ENCODE measurements around the gene PMEL. TPM values are rescaled to one million over a fixed set of nuclear protein-coding genes. Genes with fewer than 3 reads are reported as not detected.
A peak's percentile ranks its signal among the peaks of the same experiment; 100 is the strongest.

The PMEL gene
- total and polyA plus RNA-seq, 9 of the 15 experiments (the other 6 are each of a cell fraction or from before 2014, with no cell fraction given), result 0.36 to 2.0 (median 0.98) TPM

GRCh38 chr12:55927588-55928502 is 38.0 kb downstream of the PMEL start, which contains the start of gene PYM1 (continued):
- TF ChIP-seq ZNF696 (CRISPR knock-in tag; conservative IDR thresholded peaks at IDR 0.05) (no peak), NBN (IDR thresholded peaks at IDR 0.05; ENCODE audit: low read depth) (0 out of 2 replicates have a peak, but pooled peaks have one; percentile 26), SAFB2 (IDR thresholded peaks at IDR 0.05; ENCODE audit: borderline replicate concordance, low read depth, low read length, severe bottlenecking) (no peak), CHD4 (IDR thresholded peaks at IDR 0.05; ENCODE audit: insufficient read depth, insufficient replicate concordance, low read depth, low read length, poor library complexity, severe bottlenecking) (no peak), ESRRB (CRISPR knock-in tag; IDR thresholded peaks at IDR 0.05; ENCODE audit: borderline replicate concordance) (no peak), MITF (IDR thresholded peaks at IDR 0.05) (no peak), ZNF507 (tag; conservative IDR thresholded peaks at IDR 0.05) (no peak), CREM (IDR thresholded peaks at IDR 0.05; ENCODE audit: low read depth) (peak; percentile 32), PCBP1 (IDR thresholded peaks at IDR 0.05; ENCODE audit: low read depth, low read length, poor library complexity, severe bottlenecking) (no peak), ZNF316 (IDR thresholded peaks at IDR 0.05) (no peak), GABPB2 (CRISPR knock-in tag; conservative IDR thresholded peaks at IDR 0.05) (no peak), XRCC3 (IDR thresholded peaks at IDR 0.05) (no peak), ZNF143 (CRISPR knock-in tag; IDR thresholded peaks at IDR 0.05) (no peak), ZKSCAN1 (IDR thresholded peaks at IDR 0.05; ENCODE audit: low read depth, low read length) (no peak), NFIX (CRISPR knock-in tag; IDR thresholded peaks at IDR 0.05; ENCODE audit: low read depth) (no peak), BRD9 (IDR thresholded peaks at IDR 0.05; ENCODE audit: low read depth, partially characterized antibody) (no peak), PREB (CRISPR knock-in tag; IDR thresholded peaks at IDR 0.05) (0 out of 2 replicates have a peak, but pooled peaks have one; percentile 80), IRF2 (CRISPR knock-in tag; IDR thresholded peaks at IDR 0.05) (no peak), AFF1 (IDR thresholded peaks at IDR 0.05; ENCODE audit: low read depth in 1 of 2, partially characterized antibody in 2 of 2) (peak in 1 of 2 experiments; percentile 18), FOS (IDR thresholded peaks at IDR 0.05; ENCODE audit: extremely low read depth, insufficient read length) (no peak), NR2C2 (CRISPR knock-in tag; IDR thresholded peaks at IDR 0.05) (peak; percentile 90), NR2C2 (tag; IDR thresholded peaks at IDR 0.05) (peak; percentile 98)
